HG03060 (cell line): ENCODE data around the gene ITGBL1.

Experiments used
- ATAC-seq: cut with Tn5 transposase; IDR thresholded peaks from one replicate; pipeline ENCODE4 v1.9.1; 2021; ENCODE audit warnings: low read depth, moderate number of reproducible peaks; ENCODE audit not compliant: unreplicated experiment

ITGBL1 gene

GRCh38 chr13:101681834-101682233 is 229.4 kb downstream of the ITGBL1 start:
- ATAC-seq = no peak

GRCh38 chr13:101686003-101686402 is 233.5 kb downstream of the ITGBL1 start:
- ATAC-seq = no peak

- ATAC-seq = no peak
Observed at GRCh38 chr13:101690871-101691270, 238.4 kb downstream of the ITGBL1 start.

- ATAC-seq = no peak
Observed at GRCh38 chr13:101691341-101691860, 238.9 kb downstream of the ITGBL1 start.

- no peak for ATAC-seq
Observed at GRCh38 chr13:101695870-101696516, 243.5 kb downstream of the ITGBL1 start.

- ATAC-seq = no peak
Observed at GRCh38 chr13:101697745-101698144, 245.3 kb downstream of the ITGBL1 start.

GRCh38 chr13:101698400-101698799 is 245.9 kb downstream of the ITGBL1 start:
- ATAC-seq = no peak

GRCh38 chr13:101700598-101700997 is 248.1 kb downstream of the ITGBL1 start:
- no peak for ATAC-seq

GRCh38 chr13:101703081-101703480 is 250.6 kb downstream of the ITGBL1 start:
- no peak for ATAC-seq

GRCh38 chr13:101703838-101704237 is 251.4 kb downstream of the ITGBL1 start:
- ATAC-seq = no peak

- no peak for ATAC-seq
Observed at GRCh38 chr13:101706651-101707050, 254.2 kb downstream of the ITGBL1 start.

- no peak for ATAC-seq
Observed at GRCh38 chr13:101707659-101708058, 255.2 kb downstream of the ITGBL1 start.

- ATAC-seq = no peak
Observed at GRCh38 chr13:101708115-101708514, 255.6 kb downstream of the ITGBL1 start.

GRCh38 chr13:101709952-101710351 is 257.5 kb downstream of the ITGBL1 start:
- no peak for ATAC-seq

- ATAC-seq = no peak
Observed at GRCh38 chr13:101711307-101712025, 259.0 kb downstream of the ITGBL1 start.

GRCh38 chr13:101712026-101712348 is 259.5 kb downstream of the ITGBL1 start:
- ATAC-seq = no peak

GRCh38 chr13:101714195-101714594 is 261.7 kb downstream of the ITGBL1 start:
- no peak for ATAC-seq

GRCh38 chr13:101717353-101717752 is 264.9 kb downstream of the ITGBL1 start:
- no peak for ATAC-seq

GRCh38 chr13:101718496-101718895 is 266.0 kb downstream of the ITGBL1 start:
- no peak for ATAC-seq

- ATAC-seq = no peak
Observed at GRCh38 chr13:101726681-101727080, 274.2 kb downstream of the ITGBL1 start.

GRCh38 chr13:101727118-101727517 is 274.6 kb downstream of the ITGBL1 start:
- no peak for ATAC-seq

GRCh38 chr13:101728021-101728420 is 275.5 kb downstream of the ITGBL1 start:
- no peak for ATAC-seq
